Mesothelial cell of epicardium (in vitro differentiated cells): ENCODE results near the gene HACE1. TPM values are rescaled to one million over a fixed set of nuclear protein-coding genes. Genes with fewer than 3 reads are reported as not detected.

ENCODE experiments used
- DNase-seq, 2 experiments: peaks; one replicate each; pipeline ENCODE4 v3.0.0; 2021; ENCODE audit warnings: low spot score in 2 of 2; ENCODE audit not compliant: unreplicated experiment in 2 of 2
- H3K27ac Mint-ChIP-seq: 2 replicates; pipeline ENCODE4 v1.8.0; 2021; ENCODE audit warnings: mixed read lengths
- H3K27me3 Mint-ChIP-seq: 2 replicates; pipeline ENCODE4 v1.8.0; 2021; ENCODE audit warnings: low read depth, mixed read lengths
- H3K36me3 Mint-ChIP-seq: 2 replicates; pipeline ENCODE4 v1.8.0; 2021; ENCODE audit warnings: mixed read lengths
- H3K4me1 Mint-ChIP-seq: 2 replicates; pipeline ENCODE4 v1.8.0; 2021; ENCODE audit warnings: mixed read lengths
- H3K4me3 Mint-ChIP-seq: 2 replicates; pipeline ENCODE4 v1.8.0; 2021; ENCODE audit warnings: mild to moderate bottlenecking, moderate library complexity, mixed read lengths
- H3K9me3 Mint-ChIP-seq: 2 replicates; pipeline ENCODE4 v1.8.0; 2021; ENCODE audit warnings: mixed read lengths
- CTCF ChIP-seq: fragments of 200-600 bp; sonication (generic); IDR thresholded peaks from one replicate; pipeline ENCODE4 v1.5.0; 2021; ENCODE audit warnings: antibody characterized with exemption; ENCODE audit not compliant: unreplicated experiment
- total RNA-seq: library from RNA; stranded (reverse); gene quantifications from 3 replicates; pipeline ENCODE4 v1.2.1, GENCODE V29; 2021

HACE1 gene
- total RNA-seq, 1 donor from 2014 or later: 25.9 TPM

- Mint-ChIP-seq H3K27ac (no peak overlapping the region), H3K4me1 (no peaks in the 10 kb centered on the region), H3K27me3 (no peaks in the 10 kb centered on the region), H3K36me3 (peaks cover 4% of the 10 kb centered on the region), H3K9me3 (peaks cover 22% of the 10 kb centered on the region), H3K4me3 (no peak overlapping the region)
- TF ChIP-seq CTCF: no peak
- no peak for DNase-seq
Measured at GRCh38 chr6:104888066-104888465, 28.3 kb upstream of the HACE1 start.

- peaks cover 4% of the 10 kb centered on the region for H3K36me3 Mint-ChIP-seq
- peak in 1 of 2 experiments; percentile 42 for DNase-seq
- H3K27ac Mint-ChIP-seq: no peak overlapping the region
Measured at GRCh38 chr6:104887350-104887749, 27.6 kb upstream of the HACE1 start.

GRCh38 chr6:104885518-104886043, 25.9 kb upstream of the HACE1 start:
- H3K27ac Mint-ChIP-seq: no peak overlapping the region
- peaks cover 22% of the 10 kb centered on the region for H3K9me3 Mint-ChIP-seq
- TF ChIP-seq CTCF: no peak
- no peaks in the 10 kb centered on the region for H3K4me1 Mint-ChIP-seq
- H3K27me3 Mint-ChIP-seq: no peaks in the 10 kb centered on the region
- H3K36me3 Mint-ChIP-seq: peaks cover 4% of the 10 kb centered on the region
- no peak for DNase-seq
- H3K4me3 Mint-ChIP-seq: no peak overlapping the region

More at GRCh38 chr6:104887350-104887749, 27.6 kb upstream of the HACE1 start:
- Mint-ChIP-seq H3K4me3 (no peak overlapping the region), H3K27me3 (no peaks in the 10 kb centered on the region), H3K4me1 (no peaks in the 10 kb centered on the region), H3K9me3 (peaks cover 22% of the 10 kb centered on the region)
- no peak for TF ChIP-seq CTCF

- no peak overlapping the region for H3K27ac Mint-ChIP-seq
- peaks cover 4% of the 10 kb centered on the region for H3K36me3 Mint-ChIP-seq
- H3K4me1 Mint-ChIP-seq: no peaks in the 10 kb centered on the region
- H3K4me3 Mint-ChIP-seq: no peak overlapping the region
- peaks cover 22% of the 10 kb centered on the region for H3K9me3 Mint-ChIP-seq
- DNase-seq: no peak
- H3K27me3 Mint-ChIP-seq: no peaks in the 10 kb centered on the region
- TF ChIP-seq CTCF: no peak
Measured at GRCh38 chr6:104884867-104885517, 25.3 kb upstream of the HACE1 start.

GRCh38 chr6:104881964-104882668, 22.4 kb upstream of the HACE1 start:
- DNase-seq: no peak
- Mint-ChIP-seq H3K27me3 (no peaks in the 10 kb centered on the region), H3K4me1 (no peaks in the 10 kb centered on the region), H3K4me3 (no peak overlapping the region), H3K27ac (no peak overlapping the region), H3K9me3 (no peaks in the 10 kb centered on the region), H3K36me3 (no peaks in the 10 kb centered on the region)
- no peak for TF ChIP-seq CTCF
